Tibial nerve (tissue), 3 donors: ENCODE measurements around the gene MALAT1.

ENCODE experiments used
- POLR2A ChIP-seq, 2 donors: fragments of 450-650 bp; IDR thresholded peaks; one replicate each; pipeline ENCODE4 v1.6.1; 2017; ENCODE audit warnings: antibody characterized with exemption in 2 of 2, mild to moderate bottlenecking in 2 of 2, moderate library complexity in 2 of 2
- TF ChIP-seq, protein P1 (sequence below), 5 experiments: fragments of 200-600 bp in 3 of 5; fragments of 450-650 bp in 2 of 5; sonication (generic) in 3 of 5; IDR thresholded peaks; one replicate each; pipeline ENCODE4 v1.5.1; 2016 to 2019; ENCODE audit warnings: antibody characterized with exemption in 5 of 5, mild to moderate bottlenecking in 3 of 5, moderate library complexity in 2 of 5

DNA sequence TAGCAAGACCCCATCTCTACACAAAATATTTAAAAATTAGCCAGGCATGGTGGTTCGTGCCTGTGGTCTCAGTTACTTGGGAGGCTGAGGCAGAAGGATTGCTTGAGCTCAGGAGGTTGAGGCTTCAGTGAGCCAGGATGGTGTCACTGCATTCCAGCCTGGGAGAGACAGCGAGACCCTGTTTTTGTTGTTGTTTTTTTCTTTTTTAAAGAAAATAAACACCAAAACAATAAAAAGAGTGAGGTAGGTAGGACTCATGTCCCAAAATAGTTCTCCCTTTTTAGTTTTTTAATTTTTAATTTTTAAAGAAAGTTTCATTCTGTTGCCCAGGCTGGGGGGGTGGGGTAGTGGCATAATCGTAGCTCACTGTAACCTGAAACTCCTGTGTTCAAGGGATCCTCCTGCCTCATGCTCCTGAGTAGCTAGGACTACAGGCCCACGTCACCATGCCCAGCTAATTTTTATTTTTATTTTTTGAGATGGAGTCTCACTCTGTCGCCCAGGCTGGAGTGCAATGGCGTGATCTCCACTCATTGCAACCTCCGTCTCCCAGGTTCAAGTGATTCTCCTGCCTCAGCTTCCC is 25.5 kb upstream of the MALAT1 start:
- TF ChIP-seq, protein P1, sequence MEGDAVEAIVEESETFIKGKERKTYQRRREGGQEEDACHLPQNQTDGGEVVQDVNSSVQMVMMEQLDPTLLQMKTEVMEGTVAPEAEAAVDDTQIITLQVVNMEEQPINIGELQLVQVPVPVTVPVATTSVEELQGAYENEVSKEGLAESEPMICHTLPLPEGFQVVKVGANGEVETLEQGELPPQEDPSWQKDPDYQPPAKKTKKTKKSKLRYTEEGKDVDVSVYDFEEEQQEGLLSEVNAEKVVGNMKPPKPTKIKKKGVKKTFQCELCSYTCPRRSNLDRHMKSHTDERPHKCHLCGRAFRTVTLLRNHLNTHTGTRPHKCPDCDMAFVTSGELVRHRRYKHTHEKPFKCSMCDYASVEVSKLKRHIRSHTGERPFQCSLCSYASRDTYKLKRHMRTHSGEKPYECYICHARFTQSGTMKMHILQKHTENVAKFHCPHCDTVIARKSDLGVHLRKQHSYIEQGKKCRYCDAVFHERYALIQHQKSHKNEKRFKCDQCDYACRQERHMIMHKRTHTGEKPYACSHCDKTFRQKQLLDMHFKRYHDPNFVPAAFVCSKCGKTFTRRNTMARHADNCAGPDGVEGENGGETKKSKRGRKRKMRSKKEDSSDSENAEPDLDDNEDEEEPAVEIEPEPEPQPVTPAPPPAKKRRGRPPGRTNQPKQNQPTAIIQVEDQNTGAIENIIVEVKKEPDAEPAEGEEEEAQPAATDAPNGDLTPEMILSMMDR (IDR thresholded peaks at IDR 0.05) = no peak
- no peak for TF ChIP-seq POLR2A (IDR thresholded peaks at IDR 0.05)
